Activated naive CD8-positive, alpha-beta T cell treated with anti-CD3 and anti-CD28 coated beads, Interleukin-2, amount 50 U/mL, for 24 hours (primary cell): Measurements from ENCODE around the gene UNKL.

ENCODE experiments used
- ATAC-seq: fragments of 150-1000 bp; cut with Tn5 transposase; one replicate; pipeline ENCODE4 v1.10.0; 2021
- DNase-seq: peaks from one replicate; pipeline ENCODE4 v3.0.0; 2021
- H3K27ac Mint-ChIP-seq: one replicate; pipeline ENCODE4 v1.8.0; 2021; ENCODE audit warnings: mild to moderate bottlenecking, mixed read lengths
- H3K27me3 Mint-ChIP-seq: one replicate; pipeline ENCODE4 v1.8.0; 2021; ENCODE audit warnings: mixed read lengths
- H3K36me3 Mint-ChIP-seq: one replicate; pipeline ENCODE4 v1.8.0; 2021; ENCODE audit warnings: low read depth, mixed read lengths
- H3K4me1 Mint-ChIP-seq: one replicate; pipeline ENCODE4 v1.8.0; 2021; ENCODE audit warnings: mixed read lengths
- H3K4me3 Mint-ChIP-seq: one replicate; pipeline ENCODE4 v1.8.0; 2021; ENCODE audit warnings: mild to moderate bottlenecking, moderate library complexity, mixed read lengths
- H3K9me3 Mint-ChIP-seq: one replicate; pipeline ENCODE4 v1.8.0; 2021; ENCODE audit warnings: mixed read lengths

The UNKL gene

DNA sequence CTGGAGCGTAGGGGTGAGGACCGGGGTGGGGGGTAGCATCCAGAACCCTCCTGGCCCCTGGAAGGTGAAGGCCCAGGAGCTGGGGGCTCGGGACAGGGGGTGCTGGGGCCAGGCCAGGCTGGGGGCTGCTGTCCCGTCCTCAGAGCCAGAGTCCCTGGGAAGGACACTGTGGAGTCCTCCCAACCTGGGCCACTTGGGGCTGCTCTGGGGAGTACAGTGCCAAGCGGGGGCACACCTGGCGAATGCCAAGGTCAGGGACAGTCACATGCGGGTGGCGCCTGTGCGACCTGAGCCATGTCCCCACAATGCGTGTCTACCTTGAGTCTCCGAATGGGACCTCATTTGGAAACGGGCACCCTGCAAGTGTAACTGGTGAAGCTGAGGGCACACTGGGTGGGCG lies 15.1 kb upstream of the UNKL start:
- no peaks in the 10 kb centered on the region for H3K4me1 Mint-ChIP-seq
- no peak overlapping the region for H3K27ac Mint-ChIP-seq
- DNase-seq (no peak), ATAC-seq (no peak)
- no peak overlapping the region for H3K4me3 Mint-ChIP-seq
- H3K9me3 Mint-ChIP-seq, result no peaks in the 10 kb centered on the region
- H3K27me3 Mint-ChIP-seq, result no peaks in the 10 kb centered on the region
- H3K36me3 Mint-ChIP-seq, result no peaks in the 10 kb centered on the region

DNA sequence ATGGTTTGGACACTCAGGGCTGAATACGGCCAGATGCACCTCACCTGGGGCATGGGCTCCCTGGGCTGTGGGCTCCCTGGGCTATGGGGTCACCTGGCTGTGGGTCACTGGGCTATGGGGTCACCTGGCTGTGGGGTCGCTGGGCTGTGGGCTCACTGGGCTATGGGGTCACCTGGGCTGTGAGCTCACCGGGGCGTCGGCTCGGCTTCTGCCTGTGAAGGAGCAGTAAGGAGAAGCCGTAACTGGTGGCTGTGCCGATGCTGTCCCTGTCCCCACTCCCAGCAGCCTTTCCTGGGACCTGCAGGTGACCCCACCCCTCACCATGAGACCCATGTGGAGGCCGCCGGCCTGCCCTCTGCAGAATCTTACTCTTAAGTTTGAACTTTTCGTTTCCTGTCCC lies 14.5 kb upstream of the UNKL start:
- Mint-ChIP-seq H3K27me3 (no peaks in the 10 kb centered on the region), H3K4me1 (no peaks in the 10 kb centered on the region), H3K4me3 (no peak overlapping the region), H3K27ac (no peak overlapping the region), H3K36me3 (no peaks in the 10 kb centered on the region), H3K9me3 (no peaks in the 10 kb centered on the region)
- ATAC-seq (no peak), DNase-seq (no peak)

DNA sequence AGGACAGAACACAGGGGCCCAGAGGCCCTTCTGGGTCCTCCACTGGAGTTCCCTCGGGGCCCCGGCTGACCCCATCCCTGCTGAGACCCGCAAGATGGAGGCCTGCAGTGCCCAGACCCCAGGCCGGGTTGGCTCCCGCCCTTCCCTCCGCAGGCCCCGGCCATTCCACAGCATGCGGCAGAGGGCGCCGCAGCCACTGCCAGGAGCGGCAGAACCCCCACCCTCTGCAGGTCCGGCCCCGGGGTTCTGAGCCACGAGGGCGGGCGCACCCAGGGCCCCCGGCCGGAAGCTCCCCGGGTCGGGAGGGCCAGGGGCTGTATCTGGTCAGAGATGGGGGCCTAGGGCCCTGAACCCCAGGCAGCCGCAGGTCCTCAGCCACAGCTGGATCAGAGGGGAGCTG lies 14.0 kb upstream of the UNKL start:
- DNase-seq, result peak; percentile 72
- peak; percentile 74 for ATAC-seq
- Mint-ChIP-seq H3K27me3 (no peaks in the 10 kb centered on the region), H3K36me3 (no peaks in the 10 kb centered on the region), H3K9me3 (no peaks in the 10 kb centered on the region), H3K4me1 (no peaks in the 10 kb centered on the region), H3K4me3 (no peak overlapping the region), H3K27ac (no peak overlapping the region)

DNA sequence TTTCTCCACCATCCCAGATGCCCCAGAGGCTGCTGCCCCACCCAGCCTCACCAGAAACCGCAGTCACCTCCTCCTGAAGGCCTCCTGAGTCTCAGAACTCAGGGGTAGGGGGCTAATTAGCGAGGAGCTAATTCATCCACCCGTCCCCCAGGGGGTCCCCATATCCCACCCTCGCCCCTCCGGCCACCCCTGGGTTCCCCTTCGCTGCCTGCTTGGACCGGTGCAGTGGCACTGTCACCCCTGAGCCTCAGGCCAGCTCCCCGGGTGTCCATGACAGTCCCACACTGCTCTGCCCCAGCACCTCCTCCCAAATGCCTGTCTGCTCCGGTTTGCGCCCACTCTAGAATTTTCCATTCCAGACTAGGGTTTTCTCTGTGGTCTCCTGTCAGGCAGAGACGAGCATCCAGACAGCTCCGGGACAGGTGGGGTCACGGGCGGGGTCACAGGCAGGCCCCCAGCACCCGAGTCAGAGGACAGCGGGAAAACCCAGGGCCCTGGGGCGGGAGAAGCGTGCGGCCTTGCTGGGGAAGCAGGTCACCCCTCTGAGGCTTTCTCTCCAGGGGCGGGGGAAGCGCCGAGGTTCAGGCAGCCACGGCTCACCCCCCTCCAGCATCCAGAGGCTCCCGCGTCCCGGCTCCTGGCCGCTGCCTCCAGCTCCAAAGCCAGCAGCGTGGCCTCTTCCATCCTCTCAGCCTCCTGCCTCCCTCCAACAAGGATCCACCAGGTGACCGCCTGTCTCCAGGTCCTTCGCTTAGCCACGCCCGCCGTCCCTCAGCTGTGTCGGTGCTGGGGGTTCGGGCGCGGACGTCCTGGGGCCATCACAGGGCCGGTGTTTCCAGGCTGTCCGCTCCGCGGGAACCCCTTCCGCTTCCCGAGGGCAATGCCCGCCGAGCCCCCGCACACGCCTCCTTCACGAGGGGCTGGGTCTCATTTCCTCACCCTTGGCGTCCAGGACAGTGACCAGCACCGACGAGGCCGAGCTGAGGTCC lies 13.3 kb upstream of the UNKL start:
- ATAC-seq (no peak), DNase-seq (no peak)
- H3K4me1 Mint-ChIP-seq, result no peaks in the 10 kb centered on the region
- H3K27me3 Mint-ChIP-seq, result no peaks in the 10 kb centered on the region
- no peaks in the 10 kb centered on the region for H3K9me3 Mint-ChIP-seq
- H3K4me3 Mint-ChIP-seq, result no peak overlapping the region
- H3K36me3 Mint-ChIP-seq, result no peaks in the 10 kb centered on the region
- no peak overlapping the region for H3K27ac Mint-ChIP-seq

DNA sequence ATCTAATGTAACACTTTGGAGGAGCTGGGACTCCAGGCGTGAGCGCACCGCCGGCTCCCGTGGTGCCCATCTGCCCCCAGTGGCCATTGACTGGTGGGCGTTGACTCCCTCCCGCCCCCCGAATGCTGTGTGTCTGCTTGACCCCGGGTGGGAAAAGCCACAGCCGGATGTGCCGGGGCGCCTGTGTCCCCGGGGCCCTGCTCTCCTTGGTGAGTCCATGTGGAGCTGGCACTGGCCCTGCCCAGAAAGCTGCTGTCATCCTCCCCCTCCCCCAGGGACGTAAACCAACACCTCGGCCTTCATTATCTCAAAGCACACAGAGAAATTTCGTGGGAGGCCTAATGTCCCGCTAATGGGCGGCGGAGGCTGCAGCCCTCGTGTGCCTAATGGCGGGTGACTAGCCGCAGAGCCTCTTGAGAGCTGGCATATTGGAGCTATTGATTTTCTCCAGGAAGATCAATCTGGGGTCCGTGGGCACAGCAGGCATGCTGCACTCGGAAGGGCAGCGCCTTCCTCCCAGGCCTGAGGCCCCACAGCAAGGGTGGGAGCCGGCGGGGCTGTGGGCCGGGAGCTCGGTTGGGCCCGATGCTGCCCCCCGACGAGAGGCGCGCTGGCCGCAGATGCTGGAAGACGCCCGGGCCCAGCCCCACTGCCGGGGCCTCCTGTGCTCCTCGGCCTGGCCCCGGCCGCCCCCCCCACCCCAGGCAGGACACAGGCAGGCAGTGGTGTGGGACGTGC lies 12.4 kb upstream of the UNKL start:
- Mint-ChIP-seq H3K4me1 (peaks cover 5% of the 10 kb centered on the region), H3K36me3 (no peaks in the 10 kb centered on the region), H3K4me3 (no peak overlapping the region), H3K9me3 (no peaks in the 10 kb centered on the region), H3K27ac (no peak overlapping the region), H3K27me3 (no peaks in the 10 kb centered on the region)
- DNase-seq (no peak), ATAC-seq (no peak)

DNA sequence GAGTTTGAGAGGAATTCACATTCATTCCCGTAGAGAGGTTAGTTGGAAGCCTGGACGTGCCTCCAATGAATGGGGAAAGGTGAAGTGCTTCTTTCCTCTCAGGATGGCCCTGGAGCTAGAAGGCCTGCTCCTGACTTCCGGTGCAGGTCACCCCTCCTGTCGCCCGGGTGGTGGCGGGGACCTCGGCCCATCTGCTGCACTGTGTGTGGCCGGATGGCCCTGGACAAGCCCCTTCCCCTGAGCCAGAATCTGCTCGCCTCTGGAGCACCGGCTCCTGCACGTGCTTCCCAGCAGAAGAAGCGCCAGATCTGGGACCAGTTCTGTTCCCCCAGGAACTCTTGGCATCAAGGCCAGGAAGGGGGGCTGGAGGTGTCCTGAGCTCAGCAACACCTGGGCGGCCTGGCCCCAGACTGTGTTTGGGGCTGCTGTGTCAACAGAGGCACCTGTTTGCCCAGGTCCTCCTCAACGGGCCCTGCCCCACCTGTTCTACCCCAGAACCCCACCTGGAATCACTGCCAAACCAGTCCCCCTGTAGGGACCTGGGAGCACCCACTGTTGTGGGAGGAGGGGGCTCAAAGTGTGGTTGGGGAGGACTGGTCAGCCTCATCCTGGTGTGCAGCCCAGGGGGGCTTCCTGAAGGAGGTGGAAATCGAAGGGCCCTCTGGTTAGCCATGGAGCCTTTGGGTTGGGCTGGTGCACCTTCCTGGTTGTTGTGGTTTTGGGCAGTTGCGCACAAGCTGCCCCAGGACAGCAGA lies 11.3 kb upstream of the UNKL start:
- H3K4me1 Mint-ChIP-seq, result peaks cover 15% of the 10 kb centered on the region
- no peak for ATAC-seq
- no peak for DNase-seq
- no peaks in the 10 kb centered on the region for H3K9me3 Mint-ChIP-seq
- H3K36me3 Mint-ChIP-seq, result no peaks in the 10 kb centered on the region
- H3K27ac Mint-ChIP-seq, result no peak overlapping the region
- no peaks in the 10 kb centered on the region for H3K27me3 Mint-ChIP-seq
- no peak overlapping the region for H3K4me3 Mint-ChIP-seq

DNA sequence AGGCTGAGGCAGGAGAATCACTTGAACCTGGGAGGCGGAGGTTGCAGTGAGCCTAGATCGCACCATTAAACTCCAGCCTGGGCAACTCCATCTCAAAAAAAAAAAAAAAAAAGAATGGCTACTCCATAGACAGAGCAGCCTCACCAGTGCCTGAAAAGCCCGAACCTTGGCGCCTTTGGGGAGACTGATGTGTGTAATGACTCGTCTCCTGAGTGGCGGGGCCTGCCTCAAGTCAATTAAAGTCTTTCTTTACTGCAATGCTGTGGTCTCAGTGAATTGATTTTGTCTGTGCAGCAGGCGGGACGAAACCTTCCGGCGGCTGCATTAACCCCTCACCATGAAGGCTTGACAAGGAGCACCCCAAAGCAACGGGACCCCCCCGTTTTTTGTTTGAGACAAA lies 9.5 kb upstream of the UNKL start:
- Mint-ChIP-seq H3K27ac (peak overlapping the region; percentile 29), H3K4me3 (no peak overlapping the region), H3K27me3 (peaks cover 2% of the 10 kb centered on the region), H3K4me1 (peaks cover 26% of the 10 kb centered on the region), H3K9me3 (no peaks in the 10 kb centered on the region), H3K36me3 (no peaks in the 10 kb centered on the region)
- DNase-seq (no peak), ATAC-seq (no peak)

DNA sequence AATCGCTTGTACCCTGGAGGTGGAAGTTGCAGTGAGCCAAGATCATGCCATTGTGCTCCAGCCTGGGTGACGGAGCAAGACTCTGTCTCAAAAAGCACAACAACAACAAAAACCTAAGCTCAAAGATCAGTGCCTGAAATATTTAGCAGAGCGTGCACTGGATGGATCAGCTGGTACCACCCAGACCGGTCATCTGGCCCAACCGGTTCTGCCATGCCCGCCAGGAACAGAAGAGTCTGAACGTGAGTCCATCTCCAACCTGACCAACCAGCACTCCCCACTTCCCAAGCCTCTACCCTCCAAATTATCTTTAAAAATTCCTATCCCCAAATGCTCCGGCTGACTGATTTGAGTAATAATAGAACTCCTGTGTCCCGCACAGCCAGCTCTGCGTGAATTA lies 7.6 kb upstream of the UNKL start:
- peak overlapping the region; percentile 93 for H3K27ac Mint-ChIP-seq
- peaks cover 38% of the 10 kb centered on the region for H3K4me1 Mint-ChIP-seq
- H3K27me3 Mint-ChIP-seq, result peaks cover 2% of the 10 kb centered on the region
- peak overlapping the region; percentile 14 for H3K4me3 Mint-ChIP-seq
- no peak for ATAC-seq
- no peak for DNase-seq
- H3K36me3 Mint-ChIP-seq, result no peaks in the 10 kb centered on the region
- H3K9me3 Mint-ChIP-seq, result no peaks in the 10 kb centered on the region

DNA sequence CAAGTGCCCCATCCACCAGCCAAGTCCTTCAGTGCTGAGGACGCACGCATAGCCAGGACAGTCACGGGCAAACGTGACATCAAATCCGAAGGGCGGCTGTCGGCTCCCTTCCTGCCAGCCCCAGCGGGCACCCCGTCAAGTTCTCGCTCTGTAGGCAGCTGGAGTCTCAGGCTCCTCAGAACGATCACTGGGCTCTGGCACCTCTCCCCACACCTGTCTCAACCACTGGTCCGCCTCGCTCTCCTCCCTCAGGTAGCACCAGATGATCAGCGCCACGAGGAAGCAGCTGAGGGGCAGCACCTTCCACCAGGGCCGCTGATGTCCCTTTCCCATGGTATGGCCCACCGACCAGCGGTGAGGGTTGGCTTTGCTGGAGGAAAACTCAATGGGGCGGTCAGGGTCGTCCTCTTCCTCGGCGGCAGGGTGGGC lies 5.6 kb upstream of the UNKL start:
- peaks cover 2% of the 10 kb centered on the region for H3K27me3 Mint-ChIP-seq
- peak overlapping the region; percentile 93 for H3K27ac Mint-ChIP-seq
- H3K9me3 Mint-ChIP-seq, result no peaks in the 10 kb centered on the region
- DNase-seq (peak; percentile 16), ATAC-seq (no peak)
- no peaks in the 10 kb centered on the region for H3K36me3 Mint-ChIP-seq
- peak overlapping the region; percentile 84 for H3K4me3 Mint-ChIP-seq
- H3K4me1 Mint-ChIP-seq, result peaks cover 41% of the 10 kb centered on the region

DNA sequence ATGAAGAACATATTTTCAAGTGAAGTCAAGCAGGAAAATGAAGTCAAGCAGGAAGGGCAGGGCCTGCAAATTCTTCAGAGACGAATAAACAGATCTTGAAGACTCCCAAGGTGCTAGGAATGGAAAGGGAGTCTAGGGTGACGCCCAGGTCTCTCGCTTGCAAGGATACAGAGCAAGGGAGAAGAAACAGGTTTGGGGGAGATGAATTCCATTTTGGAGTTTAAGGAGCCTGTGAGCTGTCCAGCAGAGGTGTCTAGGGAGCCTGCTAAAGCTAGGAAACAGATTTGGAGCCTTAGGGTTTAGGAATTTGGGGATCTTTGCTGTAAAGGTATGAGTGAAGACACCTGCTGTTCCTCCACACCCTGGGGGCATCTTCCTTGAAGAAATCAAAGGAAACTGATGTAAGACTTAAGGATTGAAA lies 2.0 kb upstream of the UNKL start:
- ATAC-seq (no peak), DNase-seq (no peak)
- Mint-ChIP-seq H3K4me1 (peaks cover 39% of the 10 kb centered on the region), H3K36me3 (no peaks in the 10 kb centered on the region), H3K4me3 (no peak overlapping the region), H3K27ac (no peak overlapping the region), H3K9me3 (no peaks in the 10 kb centered on the region), H3K27me3 (peaks cover 2% of the 10 kb centered on the region)

DNA sequence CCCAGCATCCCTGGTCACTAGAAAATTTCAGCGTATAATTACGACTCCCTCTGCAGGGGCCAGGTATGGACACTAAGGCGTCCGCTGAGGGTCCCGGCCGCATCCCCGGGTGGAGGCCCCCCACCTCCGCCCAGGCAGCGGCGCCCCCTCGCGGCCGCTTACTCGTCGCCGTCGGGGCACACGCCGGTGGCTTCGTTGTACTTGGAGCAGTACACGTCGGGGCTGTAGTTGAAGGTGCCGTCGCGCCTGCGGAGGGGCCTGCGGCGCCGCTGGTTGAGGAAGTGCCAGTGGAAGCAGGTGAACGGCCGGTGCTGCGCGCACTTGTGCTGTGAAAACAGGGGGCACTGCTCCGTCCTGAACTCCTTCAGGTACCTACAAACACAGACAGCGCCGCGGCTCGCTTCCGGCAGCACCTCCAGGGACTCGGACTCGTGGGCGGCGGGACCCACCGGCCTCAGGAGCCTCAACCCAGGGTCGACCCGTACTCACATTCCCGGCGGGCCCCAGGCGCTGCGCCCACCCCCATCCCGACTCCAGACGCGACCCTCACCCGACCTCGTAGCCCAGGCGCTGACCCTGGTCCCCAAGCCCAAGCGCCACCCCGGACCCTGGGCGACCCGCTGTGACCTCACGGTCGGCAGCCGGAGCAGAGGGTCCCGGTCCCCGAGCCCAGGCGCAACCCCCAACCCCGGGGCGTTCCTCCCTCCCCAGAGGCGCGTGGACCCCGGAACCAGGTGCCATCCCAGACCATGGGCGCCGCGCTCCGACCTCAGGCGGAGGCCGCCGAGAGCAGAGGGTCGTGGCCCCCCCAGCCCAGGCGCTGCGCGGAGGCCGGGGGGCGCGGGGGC lies 596 bp downstream of the UNKL start:
- peak overlapping the region; percentile 81 for H3K27ac Mint-ChIP-seq
- peaks cover 23% of the 10 kb centered on the region for H3K4me1 Mint-ChIP-seq
- H3K36me3 Mint-ChIP-seq, result no peaks in the 10 kb centered on the region
- H3K4me3 Mint-ChIP-seq, result peak overlapping the region; percentile 80
- no peaks in the 10 kb centered on the region for H3K27me3 Mint-ChIP-seq
- DNase-seq, result peak; percentile 80
- no peaks in the 10 kb centered on the region for H3K9me3 Mint-ChIP-seq
- ATAC-seq, result peak; percentile 65

DNA sequence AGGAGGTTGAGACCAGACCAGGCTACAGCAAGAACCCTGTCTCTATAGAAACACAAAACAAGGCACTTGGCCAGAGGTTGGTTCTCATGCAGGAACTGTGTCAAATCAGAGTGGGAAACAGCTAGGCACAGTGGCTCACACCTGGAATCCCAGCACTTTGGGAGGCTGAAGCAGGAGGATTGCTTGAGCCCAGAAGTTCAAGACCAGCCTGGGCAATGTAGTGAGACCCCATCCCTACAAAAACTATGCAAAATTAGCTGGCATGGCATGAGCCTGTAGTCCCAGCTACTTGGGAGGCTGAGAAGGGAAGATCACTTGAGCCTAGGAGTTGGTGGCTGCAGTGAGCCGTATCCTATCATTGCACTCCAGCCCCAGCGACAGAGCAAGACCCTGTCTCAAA lies 1.7 kb downstream of the UNKL start:
- ATAC-seq (no peak), DNase-seq (no peak)
- H3K27me3 Mint-ChIP-seq, result no peaks in the 10 kb centered on the region
- no peaks in the 10 kb centered on the region for H3K36me3 Mint-ChIP-seq
- no peaks in the 10 kb centered on the region for H3K9me3 Mint-ChIP-seq
- peak overlapping the region; percentile 17 for H3K4me3 Mint-ChIP-seq
- H3K27ac Mint-ChIP-seq, result no peak overlapping the region
- peaks cover 18% of the 10 kb centered on the region for H3K4me1 Mint-ChIP-seq

DNA sequence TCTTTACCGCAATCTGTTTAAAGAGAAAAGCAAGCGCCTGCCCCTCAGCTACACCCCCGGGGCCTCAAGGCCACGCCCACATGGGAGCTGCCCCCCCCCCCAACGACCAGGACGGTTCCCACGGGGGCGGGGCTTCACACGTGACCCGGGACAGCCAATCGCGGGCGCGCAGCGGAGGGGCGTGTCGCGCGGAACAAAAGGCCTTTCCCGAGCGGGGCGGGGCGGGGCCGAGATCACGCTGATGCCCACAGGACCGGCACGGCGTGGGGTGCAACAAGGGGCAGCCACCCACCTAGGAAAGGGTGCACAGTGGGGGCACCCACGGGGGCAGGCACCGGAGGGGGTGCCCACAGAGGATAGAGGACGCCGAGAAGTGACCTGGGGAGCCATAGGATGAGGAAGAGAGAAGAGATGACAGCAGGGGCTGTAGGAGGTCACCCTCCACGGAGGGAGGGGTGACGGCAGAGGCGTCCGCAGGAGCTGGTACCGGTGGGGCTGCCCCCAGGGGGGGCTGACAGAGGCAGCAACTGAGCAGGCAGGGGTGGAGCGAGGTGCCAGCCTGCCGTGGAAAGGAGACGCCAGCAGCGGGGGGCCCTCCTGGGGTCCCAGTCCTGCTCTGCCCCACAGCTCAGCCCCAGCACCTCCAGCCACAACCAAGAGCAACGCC lies 6.2 kb downstream of the UNKL start:
- H3K4me3 Mint-ChIP-seq, result peak overlapping the region; percentile 77
- ATAC-seq (peak; percentile 87), DNase-seq (peak; percentile 98)
- H3K4me1 Mint-ChIP-seq, result peaks cover 15% of the 10 kb centered on the region
- H3K27ac Mint-ChIP-seq, result peak overlapping the region; percentile 46
- no peaks in the 10 kb centered on the region for H3K9me3 Mint-ChIP-seq
- no peaks in the 10 kb centered on the region for H3K36me3 Mint-ChIP-seq
- H3K27me3 Mint-ChIP-seq, result no peaks in the 10 kb centered on the region
